ENCODE results near the gene IP6K3. TPM values are rescaled to one million over a fixed set of nuclear protein-coding genes. Genes with fewer than 3 reads are reported as not detected.

Gene IP6K3
- total RNA-seq, 1 donor from 2014 or later, result 2.9 TPM

DNA sequence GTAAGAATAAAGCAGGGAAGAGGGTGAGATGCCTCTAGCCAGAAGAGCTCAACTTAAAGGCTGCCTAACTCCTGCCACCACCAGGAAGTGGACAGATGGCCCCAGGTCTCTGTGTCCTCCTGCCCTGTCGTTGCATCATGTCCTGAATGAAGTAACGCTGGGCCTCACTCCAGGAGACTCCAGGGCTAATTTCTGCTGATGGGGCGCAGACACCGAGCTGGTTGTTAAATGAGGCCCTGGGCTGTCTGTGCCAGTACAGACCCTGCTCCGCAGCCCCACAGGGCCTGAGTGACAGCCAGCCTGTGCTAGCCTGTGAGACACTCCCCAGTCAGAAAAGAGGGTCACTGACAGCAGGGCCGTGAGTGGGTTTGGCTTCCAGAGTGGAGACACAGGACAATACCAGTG lies 6.5 kb downstream of the IP6K3 start:
- Mint-ChIP-seq H3K9me3 (no peaks in the 10 kb centered on the region), H3K27ac (no peak overlapping the region), H3K27me3 (ENCODE audit: insufficient read depth, low read depth) (peaks cover 13% of the 10 kb centered on the region), H3K4me3 (no peak overlapping the region), H3K36me3 (no peaks in the 10 kb centered on the region), H3K4me1 (peaks cover 17% of the 10 kb centered on the region)
- H3K4me3 ChIP-seq, result no peak overlapping the region
- H3K9me3 ChIP-seq (ENCODE audit: low read depth), result no peaks in the 10 kb centered on the region
- no peaks in the 10 kb centered on the region for H3K27me3 ChIP-seq
- TF ChIP-seq EZH2phosphoT487 (IDR thresholded peaks at IDR 0.05) (no peak), EZH2 (IDR thresholded peaks at IDR 0.05) (no peak)
- TF ChIP-seq, protein P1, sequence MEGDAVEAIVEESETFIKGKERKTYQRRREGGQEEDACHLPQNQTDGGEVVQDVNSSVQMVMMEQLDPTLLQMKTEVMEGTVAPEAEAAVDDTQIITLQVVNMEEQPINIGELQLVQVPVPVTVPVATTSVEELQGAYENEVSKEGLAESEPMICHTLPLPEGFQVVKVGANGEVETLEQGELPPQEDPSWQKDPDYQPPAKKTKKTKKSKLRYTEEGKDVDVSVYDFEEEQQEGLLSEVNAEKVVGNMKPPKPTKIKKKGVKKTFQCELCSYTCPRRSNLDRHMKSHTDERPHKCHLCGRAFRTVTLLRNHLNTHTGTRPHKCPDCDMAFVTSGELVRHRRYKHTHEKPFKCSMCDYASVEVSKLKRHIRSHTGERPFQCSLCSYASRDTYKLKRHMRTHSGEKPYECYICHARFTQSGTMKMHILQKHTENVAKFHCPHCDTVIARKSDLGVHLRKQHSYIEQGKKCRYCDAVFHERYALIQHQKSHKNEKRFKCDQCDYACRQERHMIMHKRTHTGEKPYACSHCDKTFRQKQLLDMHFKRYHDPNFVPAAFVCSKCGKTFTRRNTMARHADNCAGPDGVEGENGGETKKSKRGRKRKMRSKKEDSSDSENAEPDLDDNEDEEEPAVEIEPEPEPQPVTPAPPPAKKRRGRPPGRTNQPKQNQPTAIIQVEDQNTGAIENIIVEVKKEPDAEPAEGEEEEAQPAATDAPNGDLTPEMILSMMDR (IDR thresholded peaks at IDR 0.05), result no peak
- no peaks in the 10 kb centered on the region for H4K20me1 ChIP-seq (ENCODE audit: low read depth)
- H2AFZ ChIP-seq (replicated peaks), result no peak overlapping the region
- peaks cover 11% of the 10 kb centered on the region for H3K4me1 ChIP-seq
- DNase-seq (ENCODE audit: low spot score), result no peak
- peaks cover 7% of the 10 kb centered on the region for H3F3A ChIP-seq (ENCODE audit: low read depth)
- no peak overlapping the region for H3K4me2 ChIP-seq
- H3K36me3 ChIP-seq, result no peaks in the 10 kb centered on the region
- H3K79me2 ChIP-seq (ENCODE audit: low read depth), result no peaks in the 10 kb centered on the region
- H3K9ac ChIP-seq, result no peak overlapping the region
- no peak overlapping the region for H3K27ac ChIP-seq

DNA sequence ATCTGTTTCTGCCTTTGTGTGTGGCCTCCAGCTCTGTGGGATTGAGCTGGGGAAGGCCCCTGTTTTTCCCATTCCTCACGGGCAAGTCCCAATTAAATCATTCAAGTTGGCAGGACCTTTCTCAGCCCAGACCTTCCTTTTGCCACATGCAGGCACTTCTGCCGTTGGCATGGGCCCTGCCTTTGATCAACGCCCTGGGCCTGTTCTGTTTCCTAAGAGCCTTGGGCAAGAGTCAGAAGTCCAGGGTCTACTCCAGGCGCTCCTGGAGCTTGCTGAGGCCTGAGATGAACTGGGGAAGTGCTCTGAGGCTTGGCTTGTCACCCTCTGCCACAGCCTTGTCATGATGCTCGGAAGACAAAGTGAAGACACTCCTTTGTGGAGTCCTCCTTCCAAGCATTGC lies 7.1 kb downstream of the IP6K3 start:
- H3K27me3 ChIP-seq, result no peaks in the 10 kb centered on the region
- Mint-ChIP-seq H3K27me3 (ENCODE audit: insufficient read depth, low read depth) (peaks cover 13% of the 10 kb centered on the region), H3K36me3 (no peaks in the 10 kb centered on the region), H3K9me3 (no peaks in the 10 kb centered on the region), H3K27ac (no peak overlapping the region), H3K4me1 (peaks cover 13% of the 10 kb centered on the region), H3K4me3 (no peak overlapping the region)
- H3F3A ChIP-seq (ENCODE audit: low read depth), result peaks cover under 1% of the 10 kb centered on the region
- H2AFZ ChIP-seq (replicated peaks), result no peak overlapping the region
- no peaks in the 10 kb centered on the region for H3K79me2 ChIP-seq (ENCODE audit: low read depth)
- no peak overlapping the region for H3K9ac ChIP-seq
- H3K4me2 ChIP-seq, result no peak overlapping the region
- H3K4me1 ChIP-seq, result peaks cover 5% of the 10 kb centered on the region
- no peak overlapping the region for H3K4me3 ChIP-seq
- no peaks in the 10 kb centered on the region for H3K9me3 ChIP-seq (ENCODE audit: low read depth)
- H3K36me3 ChIP-seq, result no peaks in the 10 kb centered on the region
- TF ChIP-seq, protein P1 (IDR thresholded peaks at IDR 0.05), result no peak
- TF ChIP-seq EZH2 (IDR thresholded peaks at IDR 0.05) (no peak), EZH2phosphoT487 (IDR thresholded peaks at IDR 0.05) (no peak)
- H3K27ac ChIP-seq, result no peak overlapping the region
- no peak for DNase-seq (ENCODE audit: low spot score)
- H4K20me1 ChIP-seq (ENCODE audit: low read depth), result no peaks in the 10 kb centered on the region

DNA sequence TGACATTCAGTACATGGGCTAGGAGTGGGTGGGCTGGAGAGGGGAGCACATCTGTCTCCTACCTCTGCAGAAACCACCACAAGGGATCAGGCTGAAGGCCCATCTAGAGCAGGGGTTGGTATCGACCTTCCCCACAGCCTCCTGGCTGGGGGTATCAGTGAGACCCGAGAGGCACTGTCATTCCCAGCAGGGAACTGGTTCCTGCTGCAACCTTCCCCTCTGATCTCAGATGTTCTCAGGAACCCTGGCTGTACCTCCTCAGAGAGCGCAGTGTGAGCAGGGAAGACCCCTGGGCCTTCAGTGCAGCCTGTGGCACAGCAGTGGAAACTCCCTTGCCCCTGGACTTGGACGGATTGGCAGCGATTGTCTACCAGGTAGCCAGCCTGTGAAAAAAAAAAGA lies 7.8 kb downstream of the IP6K3 start:
- TF ChIP-seq, protein P1 (IDR thresholded peaks at IDR 0.05), result no peak
- TF ChIP-seq EZH2 (IDR thresholded peaks at IDR 0.05) (no peak), EZH2phosphoT487 (IDR thresholded peaks at IDR 0.05) (no peak)
- Mint-ChIP-seq H3K9me3 (no peaks in the 10 kb centered on the region), H3K4me1 (peaks cover 9% of the 10 kb centered on the region), H3K27ac (no peak overlapping the region), H3K4me3 (no peak overlapping the region), H3K27me3 (ENCODE audit: insufficient read depth, low read depth) (peaks cover 8% of the 10 kb centered on the region), H3K36me3 (no peaks in the 10 kb centered on the region)
- Histone ChIP-seq H3K4me1 (no peaks in the 10 kb centered on the region), H3K27ac (no peak overlapping the region), H4K20me1 (ENCODE audit: low read depth) (no peaks in the 10 kb centered on the region), H3K4me3 (no peak overlapping the region), H2AFZ (replicated peaks) (no peak overlapping the region), H3K4me2 (no peak overlapping the region), H3K9me3 (ENCODE audit: low read depth) (no peaks in the 10 kb centered on the region), H3K9ac (no peak overlapping the region), H3F3A (ENCODE audit: low read depth) (no peaks in the 10 kb centered on the region), H3K79me2 (ENCODE audit: low read depth) (no peaks in the 10 kb centered on the region), H3K27me3 (no peaks in the 10 kb centered on the region), H3K36me3 (no peaks in the 10 kb centered on the region)
- DNase-seq (ENCODE audit: low spot score), result no peak

All from neural progenitor cell (in vitro differentiated cells).